ENCODE results near the gene PCSK9. TPM values are rescaled to one million over a fixed set of nuclear protein-coding genes. Genes with fewer than 3 reads are reported as not detected.

The PCSK9 gene
- total and polyA plus RNA-seq, 4 donors: 10.8 to 112 (median 58.5) TPM

DNA sequence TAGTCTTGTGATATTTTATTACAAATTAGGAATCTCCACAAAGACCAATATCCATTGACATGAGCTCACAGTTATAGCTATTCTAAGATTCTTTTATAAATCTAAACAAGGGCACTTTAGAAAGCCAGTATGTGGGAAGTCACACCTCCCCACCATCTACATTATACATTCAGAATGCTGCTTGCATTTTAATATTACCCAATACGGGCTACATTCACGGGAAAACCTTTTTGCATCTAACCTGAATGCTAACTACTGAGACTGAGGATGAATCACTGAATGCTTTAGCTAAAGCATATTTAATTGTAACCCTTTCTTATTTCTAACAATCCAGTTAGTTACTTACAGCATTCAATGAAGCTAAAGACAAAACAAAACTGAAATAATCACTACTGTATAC, 53.1 kb downstream of the PCSK9 start:
- no peak for DNase-seq (ENCODE audit: low spot score)
- H3K27me3 ChIP-seq (ENCODE audit: control insufficient read depth in 4 of 4, insufficient read depth in 4 of 4, low read length in 3 of 4): no peaks in the 10 kb centered on the region
- 94% methylated on average over 2 of the region's 2 CpGs for WGBS
- H3K4me3 ChIP-seq (ENCODE audit: low read depth in 1 of 3, low read length in 3 of 3): no peak overlapping the region
- no peak overlapping the region for H3K9ac ChIP-seq (ENCODE audit: low read depth in 1 of 2, low read length in 2 of 2)
- no peaks in the 10 kb centered on the region for H3K9me3 ChIP-seq (ENCODE audit: control insufficient read depth in 4 of 4, low read length in 3 of 4)
- peaks cover 8 to 81% (median 66%) of the 10 kb centered on the region in 4 donors for H3K36me3 ChIP-seq (ENCODE audit: control insufficient read depth in 4 of 4, insufficient read depth in 3 of 4, low read depth in 1 of 4, low read length in 3 of 4)
- no peaks in the 10 kb centered on the region for H3K4me1 ChIP-seq (ENCODE audit: control insufficient read depth in 4 of 4, insufficient read depth in 4 of 4, low read length in 3 of 4)
- H3K27ac ChIP-seq (ENCODE audit: low read depth in 1 of 2, low read length in 2 of 2): no peak overlapping the region
- TF ChIP-seq YY1 (IDR thresholded peaks at IDR 0.05): no peak
- TF ChIP-seq, protein P1, sequence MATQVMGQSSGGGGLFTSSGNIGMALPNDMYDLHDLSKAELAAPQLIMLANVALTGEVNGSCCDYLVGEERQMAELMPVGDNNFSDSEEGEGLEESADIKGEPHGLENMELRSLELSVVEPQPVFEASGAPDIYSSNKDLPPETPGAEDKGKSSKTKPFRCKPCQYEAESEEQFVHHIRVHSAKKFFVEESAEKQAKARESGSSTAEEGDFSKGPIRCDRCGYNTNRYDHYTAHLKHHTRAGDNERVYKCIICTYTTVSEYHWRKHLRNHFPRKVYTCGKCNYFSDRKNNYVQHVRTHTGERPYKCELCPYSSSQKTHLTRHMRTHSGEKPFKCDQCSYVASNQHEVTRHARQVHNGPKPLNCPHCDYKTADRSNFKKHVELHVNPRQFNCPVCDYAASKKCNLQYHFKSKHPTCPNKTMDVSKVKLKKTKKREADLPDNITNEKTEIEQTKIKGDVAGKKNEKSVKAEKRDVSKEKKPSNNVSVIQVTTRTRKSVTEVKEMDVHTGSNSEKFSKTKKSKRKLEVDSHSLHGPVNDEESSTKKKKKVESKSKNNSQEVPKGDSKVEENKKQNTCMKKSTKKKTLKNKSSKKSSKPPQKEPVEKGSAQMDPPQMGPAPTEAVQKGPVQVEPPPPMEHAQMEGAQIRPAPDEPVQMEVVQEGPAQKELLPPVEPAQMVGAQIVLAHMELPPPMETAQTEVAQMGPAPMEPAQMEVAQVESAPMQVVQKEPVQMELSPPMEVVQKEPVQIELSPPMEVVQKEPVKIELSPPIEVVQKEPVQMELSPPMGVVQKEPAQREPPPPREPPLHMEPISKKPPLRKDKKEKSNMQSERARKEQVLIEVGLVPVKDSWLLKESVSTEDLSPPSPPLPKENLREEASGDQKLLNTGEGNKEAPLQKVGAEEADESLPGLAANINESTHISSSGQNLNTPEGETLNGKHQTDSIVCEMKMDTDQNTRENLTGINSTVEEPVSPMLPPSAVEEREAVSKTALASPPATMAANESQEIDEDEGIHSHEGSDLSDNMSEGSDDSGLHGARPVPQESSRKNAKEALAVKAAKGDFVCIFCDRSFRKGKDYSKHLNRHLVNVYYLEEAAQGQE (IDR thresholded peaks at IDR 0.05): no peak
- TF ChIP-seq EGR1 (IDR thresholded peaks at IDR 0.05; ENCODE audit: low read depth in 2 of 2): no peak
- TF ChIP-seq TAF1 (conservative IDR thresholded peaks at IDR 0.05): no peak
- TF ChIP-seq RXRA (IDR thresholded peaks at IDR 0.05): no peak
- no peak for TF ChIP-seq HNF4A (conservative IDR thresholded peaks at IDR 0.05)
- no peak for TF ChIP-seq FOXA2 (IDR thresholded peaks at IDR 0.05)

DNA sequence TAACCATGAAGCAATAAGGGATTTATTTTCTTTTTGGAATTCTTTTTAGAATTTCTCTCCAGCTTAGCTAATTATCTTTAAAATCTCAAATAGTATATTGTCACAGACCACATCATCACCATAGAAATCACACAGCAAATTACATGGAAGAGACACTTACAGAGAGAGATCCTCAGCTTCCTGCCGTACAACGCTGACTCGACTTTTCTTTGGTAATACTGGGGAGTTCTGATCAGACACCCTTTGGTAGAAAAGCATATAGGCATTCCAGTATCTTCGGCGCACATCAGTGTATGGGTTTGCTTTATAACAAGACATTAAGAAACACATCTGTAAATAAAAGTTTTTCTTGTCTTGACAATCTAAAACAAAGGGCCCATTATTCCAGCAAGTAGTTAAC, 55.7 kb downstream of the PCSK9 start:
- H3K36me3 ChIP-seq (ENCODE audit: control insufficient read depth in 4 of 4, insufficient read depth in 3 of 4, low read depth in 1 of 4, low read length in 3 of 4): peaks cover 10 to 76% (median 65%) of the 10 kb centered on the region in 4 donors
- no peaks in the 10 kb centered on the region for H3K4me1 ChIP-seq (ENCODE audit: control insufficient read depth in 4 of 4, insufficient read depth in 4 of 4, low read length in 3 of 4)
- 96% methylated on average over 5 of the region's 5 CpGs for WGBS
- TF ChIP-seq, protein P2, sequence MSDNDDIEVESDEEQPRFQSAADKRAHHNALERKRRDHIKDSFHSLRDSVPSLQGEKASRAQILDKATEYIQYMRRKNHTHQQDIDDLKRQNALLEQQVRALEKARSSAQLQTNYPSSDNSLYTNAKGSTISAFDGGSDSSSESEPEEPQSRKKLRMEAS (IDR thresholded peaks at IDR 0.05): no peak
- no peak for TF ChIP-seq YY1 (IDR thresholded peaks at IDR 0.05)
- no peak for TF ChIP-seq HNF4A (conservative IDR thresholded peaks at IDR 0.05)
- TF ChIP-seq TAF1 (conservative IDR thresholded peaks at IDR 0.05): no peak
- no peak for TF ChIP-seq SP1 (IDR thresholded peaks at IDR 0.05)
- no peak for TF ChIP-seq FOXA2 (IDR thresholded peaks at IDR 0.05)
- TF ChIP-seq, protein P3, sequence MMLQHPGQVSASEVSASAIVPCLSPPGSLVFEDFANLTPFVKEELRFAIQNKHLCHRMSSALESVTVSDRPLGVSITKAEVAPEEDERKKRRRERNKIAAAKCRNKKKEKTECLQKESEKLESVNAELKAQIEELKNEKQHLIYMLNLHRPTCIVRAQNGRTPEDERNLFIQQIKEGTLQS (IDR thresholded peaks at IDR 0.05): no peak
- TF ChIP-seq, protein P4, sequence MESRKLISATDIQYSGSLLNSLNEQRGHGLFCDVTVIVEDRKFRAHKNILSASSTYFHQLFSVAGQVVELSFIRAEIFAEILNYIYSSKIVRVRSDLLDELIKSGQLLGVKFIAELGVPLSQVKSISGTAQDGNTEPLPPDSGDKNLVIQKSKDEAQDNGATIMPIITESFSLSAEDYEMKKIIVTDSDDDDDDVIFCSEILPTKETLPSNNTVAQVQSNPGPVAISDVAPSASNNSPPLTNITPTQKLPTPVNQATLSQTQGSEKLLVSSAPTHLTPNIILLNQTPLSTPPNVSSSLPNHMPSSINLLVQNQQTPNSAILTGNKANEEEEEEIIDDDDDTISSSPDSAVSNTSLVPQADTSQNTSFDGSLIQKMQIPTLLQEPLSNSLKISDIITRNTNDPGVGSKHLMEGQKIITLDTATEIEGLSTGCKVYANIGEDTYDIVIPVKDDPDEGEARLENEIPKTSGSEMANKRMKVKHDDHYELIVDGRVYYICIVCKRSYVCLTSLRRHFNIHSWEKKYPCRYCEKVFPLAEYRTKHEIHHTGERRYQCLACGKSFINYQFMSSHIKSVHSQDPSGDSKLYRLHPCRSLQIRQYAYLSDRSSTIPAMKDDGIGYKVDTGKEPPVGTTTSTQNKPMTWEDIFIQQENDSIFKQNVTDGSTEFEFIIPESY (IDR thresholded peaks at IDR 0.05): no peak
- TF ChIP-seq RXRA (IDR thresholded peaks at IDR 0.05): no peak
- no peak for TF ChIP-seq FOXA1 (IDR thresholded peaks at IDR 0.05)
- no peak for TF ChIP-seq NR2F2 (IDR thresholded peaks at IDR 0.05)
- no peak for TF ChIP-seq HNF4G (IDR thresholded peaks at IDR 0.05)
- no peak for TF ChIP-seq GABPA (IDR thresholded peaks at IDR 0.05 in 1 of 2, conservative IDR thresholded peaks at IDR 0.05 in 1 of 2)
- no peak for TF ChIP-seq RAD21 (IDR thresholded peaks at IDR 0.05)
- TF ChIP-seq JUND (IDR thresholded peaks at IDR 0.05): no peak
- TF ChIP-seq, protein P1 (IDR thresholded peaks at IDR 0.05): no peak
- TF ChIP-seq EGR1 (IDR thresholded peaks at IDR 0.05; ENCODE audit: low read depth in 2 of 2): no peak
- TF ChIP-seq, protein P5, sequence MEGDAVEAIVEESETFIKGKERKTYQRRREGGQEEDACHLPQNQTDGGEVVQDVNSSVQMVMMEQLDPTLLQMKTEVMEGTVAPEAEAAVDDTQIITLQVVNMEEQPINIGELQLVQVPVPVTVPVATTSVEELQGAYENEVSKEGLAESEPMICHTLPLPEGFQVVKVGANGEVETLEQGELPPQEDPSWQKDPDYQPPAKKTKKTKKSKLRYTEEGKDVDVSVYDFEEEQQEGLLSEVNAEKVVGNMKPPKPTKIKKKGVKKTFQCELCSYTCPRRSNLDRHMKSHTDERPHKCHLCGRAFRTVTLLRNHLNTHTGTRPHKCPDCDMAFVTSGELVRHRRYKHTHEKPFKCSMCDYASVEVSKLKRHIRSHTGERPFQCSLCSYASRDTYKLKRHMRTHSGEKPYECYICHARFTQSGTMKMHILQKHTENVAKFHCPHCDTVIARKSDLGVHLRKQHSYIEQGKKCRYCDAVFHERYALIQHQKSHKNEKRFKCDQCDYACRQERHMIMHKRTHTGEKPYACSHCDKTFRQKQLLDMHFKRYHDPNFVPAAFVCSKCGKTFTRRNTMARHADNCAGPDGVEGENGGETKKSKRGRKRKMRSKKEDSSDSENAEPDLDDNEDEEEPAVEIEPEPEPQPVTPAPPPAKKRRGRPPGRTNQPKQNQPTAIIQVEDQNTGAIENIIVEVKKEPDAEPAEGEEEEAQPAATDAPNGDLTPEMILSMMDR (IDR thresholded peaks at IDR 0.05; ENCODE audit: low read depth, low read length, missing input control): no peak
- no peaks in the 10 kb centered on the region for H3K9me3 ChIP-seq (ENCODE audit: control insufficient read depth in 4 of 4, low read length in 3 of 4)
- no peak overlapping the region for H3K9ac ChIP-seq (ENCODE audit: low read depth in 1 of 2, low read length in 2 of 2)
- H3K27me3 ChIP-seq (ENCODE audit: control insufficient read depth in 4 of 4, insufficient read depth in 4 of 4, low read length in 3 of 4): no peaks in the 10 kb centered on the region
- H3K27ac ChIP-seq (ENCODE audit: low read depth in 1 of 2, low read length in 2 of 2): no peak overlapping the region
- no peak overlapping the region for H3K4me3 ChIP-seq (ENCODE audit: low read depth in 1 of 3, low read length in 3 of 3)
- DNase-seq (ENCODE audit: low spot score): no peak

Measured in liver (tissue), 9 donors.